Testis (tissue), 3 donors: ENCODE results near the gene ABCA5. TPM values are rescaled to one million over a fixed set of nuclear protein-coding genes. Genes with fewer than 3 reads are reported as not detected.

ENCODE experiments used
- DNase-seq: peaks from one replicate; pipeline ENCODE4 v3.0.0-alpha.2; 2019
- H3K27ac ChIP-seq, 2 donors: fragments of 200-600 bp; sonication (generic); one replicate each; pipeline ENCODE4 v1.5.1; 2019
- H3K27me3 ChIP-seq: fragments of 200-600 bp; sonication (generic); one replicate; pipeline ENCODE4 v1.5.1; 2019
- H3K36me3 ChIP-seq: fragments of 200-600 bp; sonication (generic); one replicate; pipeline ENCODE4 v1.5.1; 2017; ENCODE audit warnings: low read depth; ENCODE audit errors: missing control alignments
- H3K4me1 ChIP-seq: fragments of 200-600 bp; sonication (generic); one replicate; pipeline ENCODE4 v1.5.1; 2019
- H3K4me3 ChIP-seq, 2 donors: fragments of 200-600 bp; sonication (generic); one replicate each; pipeline ENCODE4 v1.5.1; 2017 to 2019
- H3K9me3 ChIP-seq: fragments of 200-600 bp; sonication (generic); one replicate; pipeline ENCODE4 v1.5.1; 2017
- CTCF ChIP-seq, 3 experiments: fragments of 450-650 bp in 2 of 3; fragments of 200-600 bp in 1 of 3; sonication (generic) in 1 of 3; IDR thresholded peaks; one replicate each; pipeline ENCODE4 v1.5.1; 2016 to 2019; ENCODE audit warnings: antibody characterized with exemption in 3 of 3, mild to moderate bottlenecking in 2 of 3, moderate library complexity in 1 of 3
- POLR2A ChIP-seq: fragments of 450-650 bp; IDR thresholded peaks from one replicate; pipeline ENCODE4 v1.6.1; 2017; ENCODE audit warnings: antibody characterized with exemption, mild to moderate bottlenecking, moderate library complexity
- WGBS, 2 donors: methylation state at CpG; one replicate each; pipeline ENCODE4 v1.1.5; 2018; 5-methylcytosine and 5-hydroxymethylcytosine counted together
- intact Hi-C: fragments of 100-400 bp; cut with DNase I; formaldehyde crosslinking; loops from one replicate; pipeline ENCODE4 v1.15.1; 2023; ENCODE audit warnings: low total_unique reads
- polyA plus RNA-seq: library from polyadenylated mRNA; stranded (reverse); fragments of 350-450 nt; fragmentation: Illumina TruSeq; extraction: RNeasy Lipid Tissue Mini Kit (QIAGEN cat#74804); gene quantifications from one replicate; pipeline ENCODE4 v1.2.3, GENCODE V29; 2014; ENCODE audit warnings: low read depth, low replicate concordance; ENCODE audit not compliant: insufficient read depth
- total RNA-seq, 2 donors: library from RNA; depleted of rRNA; stranded (reverse); fragments of >200 nt; gene quantifications; one replicate each; pipeline ENCODE4 v1.2.3, GENCODE V29; 2016

ABCA5 gene
- total and polyA plus RNA-seq, 3 donors from 2014 or later = 22.6 to 59.8 (median 50.6) TPM

- intact Hi-C loops = no loop called here
- no peaks in the 10 kb centered on the region for H3K27me3 ChIP-seq
- WGBS, 2 donors = 88 to 95% methylated on average over 1 of the region's 1 CpG
- DNase-seq = no peak
- TF ChIP-seq POLR2A = no peak
- no peaks in the 10 kb centered on the region for H3K36me3 ChIP-seq
- no peaks in the 10 kb centered on the region for H3K9me3 ChIP-seq
- H3K27ac ChIP-seq = no peak overlapping the region
- H3K4me3 ChIP-seq = no peak overlapping the region
- H3K4me1 ChIP-seq = no peaks in the 10 kb centered on the region
Observed at GRCh38 chr17:69265873-69266272, 61.1 kb downstream of the ABCA5 start.

DNA sequence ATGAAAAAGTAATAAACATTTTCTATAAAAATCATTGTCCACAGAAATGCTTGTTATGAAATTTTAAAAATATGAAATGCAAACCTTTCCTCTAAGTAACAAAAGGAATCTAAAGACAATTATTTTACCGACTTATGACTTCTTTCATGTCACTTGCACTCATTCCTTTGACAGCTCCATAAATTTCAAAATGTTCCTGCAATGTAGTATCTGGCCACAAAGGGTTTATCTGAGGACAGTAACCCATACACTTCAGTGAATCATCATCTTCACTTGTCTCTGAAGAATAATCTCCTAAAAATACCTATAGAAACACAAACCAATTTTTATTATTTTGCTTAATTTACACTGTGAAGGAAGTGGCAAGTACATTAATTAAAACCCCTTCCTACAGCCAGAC lies 72.7 kb downstream of the ABCA5 start:
- no peaks in the 10 kb centered on the region for H3K4me1 ChIP-seq
- no peaks in the 10 kb centered on the region for H3K36me3 ChIP-seq
- intact Hi-C loops = no loop called here
- 89 to 93% methylated on average over 1 of the region's 1 CpG for WGBS, 2 donors
- no peak for DNase-seq
- H3K27ac ChIP-seq = no peak overlapping the region
- TF ChIP-seq CTCF (IDR thresholded peaks at IDR 0.05) = no peak
- TF ChIP-seq POLR2A = no peak
- no peak overlapping the region for H3K4me3 ChIP-seq
- H3K9me3 ChIP-seq = no peaks in the 10 kb centered on the region
- H3K27me3 ChIP-seq = no peaks in the 10 kb centered on the region

- no peak overlapping the region for H3K4me3 ChIP-seq
- no peak for TF ChIP-seq POLR2A
- intact Hi-C loops = no loop called here
- H3K27me3 ChIP-seq = no peaks in the 10 kb centered on the region
- no peaks in the 10 kb centered on the region for H3K9me3 ChIP-seq
- 87 to 90% methylated on average over 4 of the region's 4 CpGs for WGBS, 2 donors
- no peaks in the 10 kb centered on the region for H3K36me3 ChIP-seq
- H3K27ac ChIP-seq = no peak overlapping the region
- H3K4me1 ChIP-seq = no peaks in the 10 kb centered on the region
- no peak for DNase-seq
Observed at GRCh38 chr17:69250641-69251040, 76.3 kb downstream of the ABCA5 start.

- Histone ChIP-seq H3K27ac (no peak overlapping the region), H3K4me3 (no peak overlapping the region), H3K27me3 (no peaks in the 10 kb centered on the region), H3K9me3 (no peaks in the 10 kb centered on the region), H3K36me3 (no peaks in the 10 kb centered on the region), H3K4me1 (no peaks in the 10 kb centered on the region)
- DNase-seq = no peak
- WGBS, 2 donors = 60 to 72% methylated on average over 4 of the region's 4 CpGs
- TF ChIP-seq CTCF (IDR thresholded peaks at IDR 0.05) (peak; percentile 43 to 67 (median 53)), POLR2A (no peak)
- intact Hi-C loops = no loop called here
Observed at GRCh38 chr17:69246726-69247375, 80.1 kb downstream of the ABCA5 start.

DNA sequence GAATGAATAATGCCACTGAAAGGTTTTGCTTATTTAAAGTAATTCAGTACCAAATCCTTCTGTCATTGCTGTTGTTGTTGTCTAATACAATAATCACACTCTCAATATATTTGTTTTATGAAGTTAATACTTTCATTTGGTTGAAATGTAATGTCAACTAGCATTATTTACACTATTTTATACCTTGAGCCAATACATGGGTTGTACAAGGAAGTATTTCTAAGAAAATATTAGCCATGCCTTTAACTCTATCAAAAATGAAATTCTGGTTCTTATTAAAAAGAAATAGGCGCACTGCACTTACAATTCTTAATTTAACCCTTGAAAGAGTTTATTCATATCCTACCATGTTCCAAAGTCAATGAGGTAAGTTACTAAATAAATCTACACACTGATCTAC lies 80.7 kb downstream of the ABCA5 start:
- intact Hi-C loops = no loop called here
- H3K36me3 ChIP-seq = no peaks in the 10 kb centered on the region
- H3K27ac ChIP-seq = no peak overlapping the region
- H3K4me3 ChIP-seq = no peak overlapping the region
- no peaks in the 10 kb centered on the region for H3K9me3 ChIP-seq
- no peak for DNase-seq
- no peaks in the 10 kb centered on the region for H3K4me1 ChIP-seq
- no peaks in the 10 kb centered on the region for H3K27me3 ChIP-seq
- TF ChIP-seq POLR2A (no peak), CTCF (IDR thresholded peaks at IDR 0.05) (no peak)
- 47 to 55% methylated on average over 1 of the region's 1 CpG for WGBS, 2 donors

DNA sequence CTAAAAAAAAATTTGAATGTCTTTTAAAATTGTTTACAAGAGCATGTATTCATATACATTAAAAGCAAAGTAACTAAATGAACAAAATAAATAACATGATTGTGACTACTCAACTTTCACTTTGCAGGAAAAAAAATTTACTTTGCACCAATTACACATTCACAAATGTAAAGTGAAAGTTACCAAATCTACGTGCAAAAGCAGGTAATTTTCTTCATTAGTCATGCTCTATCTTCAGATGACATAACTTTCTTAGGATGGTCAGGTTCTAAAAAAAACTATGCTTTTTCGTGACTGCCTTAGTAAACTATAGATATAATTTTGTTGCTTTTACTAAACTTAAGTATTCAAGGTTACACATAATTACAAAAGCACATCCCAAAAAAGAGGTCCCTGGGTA lies 81.3 kb downstream of the ABCA5 start:
- H3K4me3 ChIP-seq = no peak overlapping the region
- no peaks in the 10 kb centered on the region for H3K4me1 ChIP-seq
- no peaks in the 10 kb centered on the region for H3K36me3 ChIP-seq
- H3K9me3 ChIP-seq = no peaks in the 10 kb centered on the region
- intact Hi-C loops = no loop called here
- WGBS, 2 donors = 43 to 51% methylated on average over 2 of the region's 2 CpGs
- no peak for DNase-seq
- TF ChIP-seq CTCF (IDR thresholded peaks at IDR 0.05) (no peak), POLR2A (no peak)
- no peak overlapping the region for H3K27ac ChIP-seq
- no peaks in the 10 kb centered on the region for H3K27me3 ChIP-seq
